ENCODE measurements around the gene SHISA7.

DNA sequence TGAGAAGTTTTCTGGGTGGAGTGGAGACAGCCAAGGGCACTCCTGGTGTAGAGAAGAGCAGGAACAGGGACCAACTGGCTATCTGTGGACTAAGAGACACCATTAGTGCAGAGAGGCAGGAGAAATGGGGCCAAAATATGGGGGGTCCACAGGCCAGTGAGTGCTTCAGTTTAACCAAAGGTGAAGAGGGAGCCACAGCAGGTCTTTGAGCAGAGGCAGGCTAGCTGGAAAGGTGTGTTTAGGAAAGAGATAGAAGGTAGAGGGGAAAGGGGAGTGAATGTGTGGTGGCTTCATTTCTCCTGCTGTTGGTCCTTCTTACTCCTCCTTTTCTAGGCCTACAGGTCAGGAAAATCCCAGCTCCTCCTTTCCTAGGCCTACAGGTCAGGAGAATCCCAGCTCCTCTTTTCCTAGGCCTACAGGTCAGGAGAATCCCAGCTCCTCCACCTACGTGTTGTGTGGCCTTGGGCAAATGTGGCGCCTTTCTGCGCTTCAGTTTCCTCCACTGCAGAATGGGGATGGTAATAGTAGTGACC, 60.5 kb downstream of the SHISA7 start:
- TF ChIP-seq ESRRG (CRISPR knock-in tag; IDR thresholded peaks at IDR 0.05): no peak
- TF ChIP-seq ZFP3 (CRISPR knock-in tag; IDR thresholded peaks at IDR 0.05): no peak
- TF ChIP-seq CSDC2 (CRISPR knock-in tag; IDR thresholded peaks at IDR 0.05): no peak
- no peak for TF ChIP-seq RARB (CRISPR knock-in tag; IDR thresholded peaks at IDR 0.05)
- TF ChIP-seq, protein P1, sequence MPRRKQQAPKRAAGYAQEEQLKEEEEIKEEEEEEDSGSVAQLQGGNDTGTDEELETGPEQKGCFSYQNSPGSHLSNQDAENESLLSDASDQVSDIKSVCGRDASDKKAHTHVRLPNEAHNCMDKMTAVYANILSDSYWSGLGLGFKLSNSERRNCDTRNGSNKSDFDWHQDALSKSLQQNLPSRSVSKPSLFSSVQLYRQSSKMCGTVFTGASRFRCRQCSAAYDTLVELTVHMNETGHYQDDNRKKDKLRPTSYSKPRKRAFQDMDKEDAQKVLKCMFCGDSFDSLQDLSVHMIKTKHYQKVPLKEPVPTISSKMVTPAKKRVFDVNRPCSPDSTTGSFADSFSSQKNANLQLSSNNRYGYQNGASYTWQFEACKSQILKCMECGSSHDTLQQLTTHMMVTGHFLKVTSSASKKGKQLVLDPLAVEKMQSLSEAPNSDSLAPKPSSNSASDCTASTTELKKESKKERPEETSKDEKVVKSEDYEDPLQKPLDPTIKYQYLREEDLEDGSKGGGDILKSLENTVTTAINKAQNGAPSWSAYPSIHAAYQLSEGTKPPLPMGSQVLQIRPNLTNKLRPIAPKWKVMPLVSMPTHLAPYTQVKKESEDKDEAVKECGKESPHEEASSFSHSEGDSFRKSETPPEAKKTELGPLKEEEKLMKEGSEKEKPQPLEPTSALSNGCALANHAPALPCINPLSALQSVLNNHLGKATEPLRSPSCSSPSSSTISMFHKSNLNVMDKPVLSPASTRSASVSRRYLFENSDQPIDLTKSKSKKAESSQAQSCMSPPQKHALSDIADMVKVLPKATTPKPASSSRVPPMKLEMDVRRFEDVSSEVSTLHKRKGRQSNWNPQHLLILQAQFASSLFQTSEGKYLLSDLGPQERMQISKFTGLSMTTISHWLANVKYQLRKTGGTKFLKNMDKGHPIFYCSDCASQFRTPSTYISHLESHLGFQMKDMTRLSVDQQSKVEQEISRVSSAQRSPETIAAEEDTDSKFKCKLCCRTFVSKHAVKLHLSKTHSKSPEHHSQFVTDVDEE (CRISPR knock-in tag; IDR thresholded peaks at IDR 0.05): no peak
- TF ChIP-seq ZFP30 (CRISPR knock-in tag; IDR thresholded peaks at IDR 0.05): no peak
- TF ChIP-seq, protein P2, sequence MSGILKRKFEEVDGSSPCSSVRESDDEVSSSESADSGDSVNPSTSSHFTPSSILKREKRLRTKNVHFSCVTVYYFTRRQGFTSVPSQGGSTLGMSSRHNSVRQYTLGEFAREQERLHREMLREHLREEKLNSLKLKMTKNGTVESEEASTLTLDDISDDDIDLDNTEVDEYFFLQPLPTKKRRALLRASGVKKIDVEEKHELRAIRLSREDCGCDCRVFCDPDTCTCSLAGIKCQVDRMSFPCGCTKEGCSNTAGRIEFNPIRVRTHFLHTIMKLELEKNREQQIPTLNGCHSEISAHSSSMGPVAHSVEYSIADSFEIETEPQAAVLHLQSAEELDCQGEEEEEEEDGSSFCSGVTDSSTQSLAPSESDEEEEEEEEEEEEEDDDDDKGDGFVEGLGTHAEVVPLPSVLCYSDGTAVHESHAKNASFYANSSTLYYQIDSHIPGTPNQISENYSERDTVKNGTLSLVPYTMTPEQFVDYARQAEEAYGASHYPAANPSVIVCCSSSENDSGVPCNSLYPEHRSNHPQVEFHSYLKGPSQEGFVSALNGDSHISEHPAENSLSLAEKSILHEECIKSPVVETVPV (CRISPR knock-in tag; IDR thresholded peaks at IDR 0.05): no peak
- TF ChIP-seq, protein P3, sequence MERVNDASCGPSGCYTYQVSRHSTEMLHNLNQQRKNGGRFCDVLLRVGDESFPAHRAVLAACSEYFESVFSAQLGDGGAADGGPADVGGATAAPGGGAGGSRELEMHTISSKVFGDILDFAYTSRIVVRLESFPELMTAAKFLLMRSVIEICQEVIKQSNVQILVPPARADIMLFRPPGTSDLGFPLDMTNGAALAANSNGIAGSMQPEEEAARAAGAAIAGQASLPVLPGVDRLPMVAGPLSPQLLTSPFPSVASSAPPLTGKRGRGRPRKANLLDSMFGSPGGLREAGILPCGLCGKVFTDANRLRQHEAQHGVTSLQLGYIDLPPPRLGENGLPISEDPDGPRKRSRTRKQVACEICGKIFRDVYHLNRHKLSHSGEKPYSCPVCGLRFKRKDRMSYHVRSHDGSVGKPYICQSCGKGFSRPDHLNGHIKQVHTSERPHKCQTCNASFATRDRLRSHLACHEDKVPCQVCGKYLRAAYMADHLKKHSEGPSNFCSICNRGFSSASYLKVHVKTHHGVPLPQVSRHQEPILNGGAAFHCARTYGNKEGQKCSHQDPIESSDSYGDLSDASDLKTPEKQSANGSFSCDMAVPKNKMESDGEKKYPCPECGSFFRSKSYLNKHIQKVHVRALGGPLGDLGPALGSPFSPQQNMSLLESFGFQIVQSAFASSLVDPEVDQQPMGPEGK (CRISPR knock-in tag; IDR thresholded peaks at IDR 0.05; ENCODE audit: borderline replicate concordance): no peak
- TF ChIP-seq ARNTL (CRISPR knock-in tag; IDR thresholded peaks at IDR 0.05; ENCODE audit: borderline replicate concordance, low read depth): no peak
- TF ChIP-seq PPARA (CRISPR knock-in tag; IDR thresholded peaks at IDR 0.05; ENCODE audit: borderline replicate concordance): no peak
- TF ChIP-seq SNAI2 (CRISPR knock-in tag; IDR thresholded peaks at IDR 0.05): no peak
- no peak for TF ChIP-seq ZC3H10 (CRISPR knock-in tag; IDR thresholded peaks at IDR 0.05)
- no peak for TF ChIP-seq ISL1 (CRISPR knock-in tag; IDR thresholded peaks at IDR 0.05)
- TF ChIP-seq OSR1 (CRISPR knock-in tag; IDR thresholded peaks at IDR 0.05): no peak
